Omental fat pad (tissue), 4 donors: ENCODE measurements around the gene GPC6. TPM values are rescaled to one million over a fixed set of nuclear protein-coding genes. Genes with fewer than 3 reads are reported as not detected.

Experiments
- ATAC-seq: fragments of 150-250 bp; one replicate; pipeline ENCODE4 v1.9.1; 2016; ENCODE audit warnings: mild to moderate bottlenecking, moderate library complexity; ENCODE audit not compliant: low FRiP score
- DNase-seq: peaks from one replicate; pipeline ENCODE4 v3.0.0-alpha.2; 2019; ENCODE audit warnings: low spot score
- CTCF ChIP-seq, 3 donors: fragments of 450-650 bp; IDR thresholded peaks; one replicate each; pipeline ENCODE4 v1.5.1; 2016 to 2017; ENCODE audit warnings: antibody characterized with exemption in 3 of 3, mild to moderate bottlenecking in 3 of 3, moderate library complexity in 2 of 3
- total RNA-seq, 4 donors: library from RNA; depleted of rRNA; stranded (reverse); fragments of >200 nt; gene quantifications; one replicate each; pipeline ENCODE4 v1.1.0, GENCODE V29; 2016

Gene GPC6
- total RNA-seq, 4 donors from 2014 or later: 9.2 to 24.4 (median 16.4) TPM

- no peak for DNase-seq
- TF ChIP-seq CTCF (IDR thresholded peaks at IDR 0.05): no peak
- no peak for ATAC-seq
Observed at GRCh38 chr13:93407551-93407950, 180.9 kb downstream of the GPC6 start.

GRCh38 chr13:93409001-93409400 lies 182.4 kb downstream of the GPC6 start:
- ATAC-seq: no peak
- no peak for DNase-seq
- no peak for TF ChIP-seq CTCF (IDR thresholded peaks at IDR 0.05)

GRCh38 chr13:93409816-93410215 lies 183.2 kb downstream of the GPC6 start:
- no peak for TF ChIP-seq CTCF (IDR thresholded peaks at IDR 0.05)
- ATAC-seq: no peak
- DNase-seq: no peak

GRCh38 chr13:93411186-93411680 lies 184.6 kb downstream of the GPC6 start:
- ATAC-seq (no peak), DNase-seq (no peak)
- TF ChIP-seq CTCF (IDR thresholded peaks at IDR 0.05): no peak

GRCh38 chr13:93412676-93413075 lies 186.1 kb downstream of the GPC6 start:
- no peak for ATAC-seq
- no peak for DNase-seq
- TF ChIP-seq CTCF (IDR thresholded peaks at IDR 0.05): no peak

GRCh38 chr13:93413972-93414717 lies 187.5 kb downstream of the GPC6 start:
- ATAC-seq (no peak), DNase-seq (no peak)
- TF ChIP-seq CTCF (IDR thresholded peaks at IDR 0.05): no peak

- DNase-seq: no peak
- no peak for ATAC-seq
- TF ChIP-seq CTCF (IDR thresholded peaks at IDR 0.05): no peak
Observed at GRCh38 chr13:93416736-93417355, 190.2 kb downstream of the GPC6 start.
